GM21737 (cell line): ENCODE data around the gene PTGER3.
"Not testable (repeated sequence)": the region's sequence is repeated elsewhere in the genome, so short reads cannot be mapped to it uniquely, and the experiment has no call there.

Experiments
- ATAC-seq: cut with Tn5 transposase; IDR thresholded peaks from one replicate; pipeline ENCODE4 v1.9.1; 2021; ENCODE audit warnings: mild to moderate bottlenecking, moderate library complexity; ENCODE audit not compliant: unreplicated experiment

The PTGER3 gene

GRCh38 chr1:71014178-71014579 lies 33.4 kb downstream of the PTGER3 start:
- no peak for ATAC-seq

- ATAC-seq, result no peak
Observed at GRCh38 chr1:71002709-71003475, 44.7 kb downstream of the PTGER3 start.

GRCh38 chr1:71001624-71002023 lies 46.0 kb downstream of the PTGER3 start:
- ATAC-seq, result no peak

- no peak for ATAC-seq
Observed at GRCh38 chr1:70997793-70998192, 49.8 kb downstream of the PTGER3 start.

- ATAC-seq, result no peak
Observed at GRCh38 chr1:70994753-70995268, 52.8 kb downstream of the PTGER3 start.

- ATAC-seq, result no peak
Observed at GRCh38 chr1:70993798-70994197, 53.8 kb downstream of the PTGER3 start.

GRCh38 chr1:70992521-70992920 lies 55.1 kb downstream of the PTGER3 start:
- ATAC-seq, result no peak

- no peak for ATAC-seq
Observed at GRCh38 chr1:70990469-70991253, 57.0 kb downstream of the PTGER3 start.

- ATAC-seq, result no peak
Observed at GRCh38 chr1:70987497-70987896, 60.1 kb downstream of the PTGER3 start.

- not testable (repeated sequence) for ATAC-seq
Observed at GRCh38 chr1:70985776-70986225, 61.8 kb downstream of the PTGER3 start.

GRCh38 chr1:70985278-70985677 lies 62.3 kb downstream of the PTGER3 start:
- not testable (repeated sequence) for ATAC-seq

GRCh38 chr1:70980361-70980760 lies 67.3 kb downstream of the PTGER3 start:
- ATAC-seq, result no peak

GRCh38 chr1:70979881-70980280 lies 67.7 kb downstream of the PTGER3 start:
- no peak for ATAC-seq

GRCh38 chr1:70979313-70979712 lies 68.3 kb downstream of the PTGER3 start:
- ATAC-seq, result no peak

GRCh38 chr1:70978623-70979022 lies 69.0 kb downstream of the PTGER3 start:
- ATAC-seq, result no peak

- ATAC-seq, result no peak
Observed at GRCh38 chr1:70977575-70977974, 70.0 kb downstream of the PTGER3 start.

GRCh38 chr1:70977041-70977440 lies 70.6 kb downstream of the PTGER3 start:
- no peak for ATAC-seq

- ATAC-seq, result no peak
Observed at GRCh38 chr1:70973754-70974153, 73.9 kb downstream of the PTGER3 start.

GRCh38 chr1:70970407-70970806 lies 77.2 kb downstream of the PTGER3 start:
- ATAC-seq, result no peak

- no peak for ATAC-seq
Observed at GRCh38 chr1:70966018-70966638, 81.5 kb downstream of the PTGER3 start.

- ATAC-seq, result no peak
Observed at GRCh38 chr1:70963374-70963773, 84.2 kb downstream of the PTGER3 start.
